Suppressor macrophage treated with lipopolysaccharide for 4 hours (primary cell): Measurements from ENCODE around the gene GREB1L.
"Not testable (repeated sequence)": the region's sequence is repeated elsewhere in the genome, so short reads cannot be mapped to it uniquely, and the experiment has no call there.

Experiments
- DNase-seq: peaks from one replicate; pipeline ENCODE4 v3.0.0-alpha.2; 2020

Gene GREB1L

GRCh38 chr18:21242141-21242779 lies at the start of gene GREB1L:
TSS of gene GREB1L (plus strand) at chr18:21242232. CDS start at chr18:21383519, 141,287 bp downstream.
- DNase-seq: peak; percentile 13

- DNase-seq: no peak
Observed at GRCh38 chr18:21192308-21192624, 49.8 kb upstream of the GREB1L start.

DNA sequence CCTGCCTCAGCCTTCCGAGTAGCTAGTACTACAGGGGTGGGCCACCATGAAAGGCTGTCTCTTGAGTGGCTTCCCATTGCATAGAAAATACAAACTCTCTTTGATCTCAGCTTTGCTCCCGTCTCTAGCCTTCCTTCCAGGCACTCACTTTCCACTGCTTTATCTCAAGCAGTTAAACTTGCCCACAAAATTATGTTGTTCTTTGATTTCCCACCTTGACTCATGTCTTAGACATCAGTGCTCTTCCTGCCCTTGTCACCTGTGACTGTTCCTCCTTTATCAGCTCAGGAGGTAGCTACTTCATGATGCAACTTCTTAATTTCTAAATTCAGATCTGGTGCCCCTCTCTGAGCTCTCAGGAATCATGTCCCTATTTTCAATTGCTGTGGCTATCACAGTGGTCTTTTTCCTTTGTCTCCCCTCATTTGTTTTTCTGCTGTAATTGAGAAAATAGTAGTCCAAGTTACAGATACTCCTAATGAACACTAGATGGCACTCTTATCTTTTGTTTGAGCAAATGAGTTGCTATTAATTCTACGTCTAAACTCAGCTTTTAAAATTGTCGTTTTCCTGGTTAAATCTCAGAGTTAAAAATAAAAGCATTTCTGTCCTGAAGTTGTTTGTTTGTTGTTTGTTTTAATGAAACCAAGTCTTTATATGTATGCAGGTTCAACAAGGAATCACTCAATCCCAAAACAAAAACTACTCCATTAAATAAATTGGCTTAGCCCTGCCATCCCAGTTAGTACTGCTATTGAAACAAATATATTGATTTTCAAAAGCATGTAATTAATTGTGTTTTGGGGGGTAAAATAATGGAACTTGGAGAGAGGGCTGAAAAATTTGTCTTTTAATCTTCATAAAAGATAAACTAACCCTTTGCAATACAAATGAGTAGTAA lies 46.9 kb upstream of the GREB1L start:
- DNase-seq: peak; percentile 59

DNA sequence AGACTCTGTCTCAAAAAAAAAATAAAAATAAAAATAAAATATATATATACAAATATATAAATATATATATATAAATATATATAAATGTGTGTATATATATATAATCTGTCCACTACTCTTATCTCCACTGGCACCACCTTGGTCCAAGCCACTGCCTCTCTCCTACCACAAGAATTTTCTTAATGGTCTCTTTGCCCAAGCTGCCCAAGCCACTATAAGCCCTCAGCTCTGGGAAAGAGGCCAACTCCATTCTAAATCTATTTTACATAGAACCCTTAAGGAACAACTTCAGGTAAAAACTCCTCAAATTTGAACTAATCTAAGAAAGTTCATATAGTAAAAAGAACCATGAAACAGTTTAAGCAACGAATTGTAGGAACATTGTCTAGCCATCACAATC lies 45.6 kb upstream of the GREB1L start:
- no peak for DNase-seq

DNA sequence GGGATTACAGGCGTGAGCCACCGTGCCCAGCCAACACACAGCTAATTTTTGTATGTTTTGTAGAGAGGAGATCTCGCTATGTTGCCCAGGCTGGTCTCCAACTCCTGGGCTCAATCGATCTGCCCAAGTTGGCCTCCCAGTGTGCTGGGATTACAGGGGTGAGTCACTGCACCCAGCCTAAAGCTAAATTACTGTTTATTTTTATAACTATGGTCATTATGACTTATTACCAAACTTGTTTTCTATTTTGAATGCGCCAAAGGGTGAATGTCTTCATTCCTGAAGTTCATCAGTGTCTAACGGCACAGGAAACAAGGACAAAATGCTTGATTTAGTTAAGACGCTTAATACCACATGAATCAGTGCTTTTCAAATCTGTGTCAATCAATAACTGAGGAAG lies 38.9 kb upstream of the GREB1L start:
- no peak for DNase-seq

- DNase-seq: no peak
Observed at GRCh38 chr18:21203542-21204241, 38.3 kb upstream of the GREB1L start.

DNA sequence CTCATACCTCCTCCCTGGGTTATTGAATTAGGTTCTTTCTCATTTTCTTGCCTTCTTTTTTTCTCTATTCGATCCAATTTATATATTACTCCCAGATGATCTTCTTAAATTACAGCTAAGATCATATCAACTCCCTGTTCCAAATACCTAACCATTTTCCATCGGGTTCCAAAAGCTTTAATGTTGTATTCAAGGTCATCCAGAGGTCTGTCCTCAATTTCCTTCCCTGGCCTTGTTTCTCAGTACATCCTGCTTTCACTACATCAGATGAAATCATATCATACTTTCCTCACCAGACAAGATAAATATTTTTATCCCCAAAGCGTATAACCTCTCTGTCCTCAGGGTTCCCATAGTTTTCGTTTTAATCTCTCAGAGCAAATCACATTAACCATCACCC lies 36.3 kb upstream of the GREB1L start:
- no peak for DNase-seq

DNA sequence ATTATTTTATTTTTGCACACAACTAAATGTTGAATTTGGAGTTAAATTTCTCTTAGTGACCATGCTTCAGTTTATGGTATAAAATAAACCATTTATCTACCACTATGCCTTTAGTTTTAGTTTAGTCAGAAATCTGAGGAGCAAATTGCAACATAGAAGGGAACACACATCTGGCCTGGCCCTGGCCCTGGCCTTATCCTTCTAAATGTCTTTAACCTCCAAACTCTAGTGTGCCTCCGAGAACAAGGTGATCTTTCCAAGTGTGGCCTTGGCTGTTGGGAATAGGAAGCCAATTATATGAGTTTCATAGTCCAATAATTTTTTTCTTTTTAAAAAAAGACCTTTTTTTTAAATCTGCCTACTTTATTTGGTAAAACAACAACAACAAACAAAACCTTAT lies 31.8 kb upstream of the GREB1L start:
- no peak for DNase-seq

- DNase-seq: no peak
Observed at GRCh38 chr18:21210784-21211183, 31.2 kb upstream of the GREB1L start.

DNA sequence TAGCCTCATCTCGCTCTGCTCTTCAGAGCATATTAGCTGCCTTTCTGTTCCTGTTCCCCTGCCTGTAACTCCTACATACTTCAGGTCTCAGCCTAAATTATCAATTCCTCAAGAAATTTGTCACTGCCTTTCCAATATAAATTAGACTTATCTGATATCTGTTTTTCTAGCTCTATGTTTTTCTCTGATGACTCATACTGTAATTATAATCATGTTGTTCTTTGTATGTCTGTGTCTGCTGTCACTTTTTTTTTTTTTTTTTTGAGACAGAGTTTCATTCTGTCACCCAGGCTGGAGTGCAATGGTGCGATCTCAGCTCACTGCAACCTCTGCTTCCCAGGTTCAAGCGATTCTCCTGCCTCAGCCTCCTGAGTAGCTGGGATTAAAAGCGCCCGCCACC lies 27.6 kb upstream of the GREB1L start:
- not testable (repeated sequence) for DNase-seq

DNA sequence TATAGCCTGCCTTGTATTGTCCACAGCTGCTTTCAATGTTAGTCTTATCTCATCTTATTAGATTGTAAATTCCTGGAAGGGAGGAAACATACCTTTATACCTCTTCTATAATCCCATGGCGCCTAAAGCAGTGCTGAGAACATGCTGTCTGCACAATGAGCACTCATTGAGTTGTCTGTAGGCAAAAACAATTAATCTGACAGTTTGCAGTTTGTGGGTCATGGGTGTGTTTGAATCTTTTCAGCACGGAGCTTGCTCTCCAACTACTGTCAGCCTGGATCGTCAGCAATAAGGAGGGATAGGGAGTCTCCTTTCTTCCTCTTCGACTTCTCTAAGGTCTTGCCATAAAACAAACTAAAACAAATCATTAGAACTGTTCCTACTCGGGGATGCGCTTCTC lies 26.5 kb upstream of the GREB1L start:
- no peak for DNase-seq

- DNase-seq: no peak
Observed at GRCh38 chr18:21218862-21219261, 23.2 kb upstream of the GREB1L start.

GRCh38 chr18:21230436-21230835 lies 11.6 kb upstream of the GREB1L start:
- DNase-seq: no peak

DNA sequence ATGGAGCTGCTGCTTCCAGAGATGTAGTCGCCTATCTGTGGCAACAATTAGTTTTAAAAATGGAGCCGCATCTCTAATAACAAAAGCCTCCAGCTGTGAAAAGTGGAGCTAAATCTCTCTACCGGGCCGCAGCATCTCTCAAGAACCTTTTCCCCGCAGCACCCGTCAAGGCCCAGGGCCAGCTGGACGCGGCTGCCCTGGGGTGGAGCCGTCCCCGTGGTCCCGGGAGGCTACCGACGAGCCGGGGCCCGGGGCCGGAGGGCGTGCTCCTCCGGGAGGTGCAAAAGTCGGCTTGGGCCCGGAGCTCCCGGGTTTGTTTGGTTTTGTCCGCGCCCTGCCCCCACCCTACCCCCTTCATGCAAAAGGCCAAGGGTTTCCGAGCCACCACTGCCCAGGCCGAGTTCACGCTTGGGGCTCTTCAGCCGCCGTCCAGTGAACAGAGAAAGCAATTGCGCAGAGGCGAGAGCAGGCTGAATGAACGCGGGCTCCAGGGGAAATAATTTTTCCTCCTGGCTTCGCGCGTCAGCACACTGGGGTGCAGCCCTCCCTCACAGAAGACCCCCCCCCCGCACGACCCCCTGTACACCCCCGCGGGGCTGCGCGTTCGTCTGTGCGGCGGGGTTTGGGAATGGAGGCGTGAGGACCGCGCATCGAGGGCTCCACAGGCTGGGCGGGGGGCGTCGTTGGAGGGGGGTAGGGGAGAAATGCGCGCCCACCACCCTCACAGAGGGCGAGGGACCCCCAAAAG lies 557 bp upstream of the GREB1L start:
- DNase-seq: no peak

GRCh38 chr18:21242780-21243401 lies 859 bp downstream of the GREB1L start:
- no peak for DNase-seq

GRCh38 chr18:21254576-21254975 lies 12.5 kb downstream of the GREB1L start:
- DNase-seq: no peak

DNA sequence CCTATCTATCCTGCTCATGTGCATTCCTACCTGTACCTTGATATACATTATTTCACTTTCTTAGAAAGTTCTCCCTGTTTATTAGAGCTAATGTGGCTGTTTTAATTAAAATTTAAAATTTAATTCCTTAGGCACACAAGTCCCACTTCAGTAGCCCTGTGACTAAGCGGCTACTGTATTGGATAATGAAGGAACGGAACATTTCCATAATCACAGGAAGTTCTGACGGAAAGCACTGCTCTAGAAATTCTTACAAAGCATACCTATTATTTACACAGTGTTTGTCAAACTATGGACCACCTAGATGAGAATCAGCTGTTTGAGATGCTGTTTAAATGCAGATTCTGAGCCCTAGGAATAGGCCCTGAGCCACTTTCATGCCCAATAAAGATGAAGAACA lies 13.2 kb downstream of the GREB1L start:
- DNase-seq: no peak

- DNase-seq: no peak
Observed at GRCh38 chr18:21257386-21257785, 15.4 kb downstream of the GREB1L start.

- no peak for DNase-seq
Observed at GRCh38 chr18:21260621-21261020, 18.6 kb downstream of the GREB1L start.

GRCh38 chr18:21261352-21261751 lies 19.3 kb downstream of the GREB1L start:
- DNase-seq: no peak

DNA sequence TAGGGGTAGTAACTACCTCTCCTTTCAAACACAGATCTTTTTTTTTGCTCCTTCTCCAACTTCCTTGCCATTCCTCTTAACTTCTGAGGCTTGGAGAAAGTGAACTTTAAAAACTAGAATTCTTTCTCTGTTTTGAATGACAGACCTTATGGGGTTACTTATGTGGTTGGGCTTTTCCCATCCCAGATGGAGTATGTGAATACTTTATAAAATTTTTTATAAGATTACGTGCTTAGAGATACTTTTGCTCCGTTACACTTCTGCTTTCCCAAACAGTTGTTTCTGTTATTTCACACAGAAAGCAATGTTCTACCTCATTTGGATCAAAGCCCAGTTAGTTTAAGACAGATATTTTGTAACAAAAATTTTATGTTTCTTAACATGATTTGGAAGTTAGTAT lies 20.2 kb downstream of the GREB1L start:
- DNase-seq: no peak

GRCh38 chr18:21262979-21263378 lies 20.9 kb downstream of the GREB1L start:
- DNase-seq: no peak

DNA sequence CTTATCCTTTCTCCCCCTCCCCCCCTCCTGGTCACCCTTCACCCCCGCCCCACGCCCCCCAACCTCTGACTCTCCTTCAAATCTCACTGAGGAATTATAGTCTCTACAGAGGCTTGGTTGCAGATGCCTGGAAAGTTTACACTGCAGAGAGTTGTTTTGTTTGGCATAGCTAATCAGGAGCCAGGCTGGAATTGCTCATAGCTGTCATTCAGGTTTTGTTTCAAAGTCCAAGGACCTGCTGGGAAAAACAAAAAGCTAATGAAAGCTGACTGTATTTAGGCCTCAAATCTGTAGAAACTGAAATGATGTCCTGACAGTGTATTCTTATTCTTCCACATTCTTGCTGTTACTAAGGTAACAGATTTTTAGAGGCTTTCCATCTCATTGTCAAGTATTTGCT lies 22.6 kb downstream of the GREB1L start:
- DNase-seq: no peak
